Keratinocyte (primary cell): ENCODE measurements around the gene P3H2. TPM values are rescaled to one million over a fixed set of nuclear protein-coding genes. Genes with fewer than 3 reads are reported as not detected.

ENCODE experiments used
- DNase-seq: peaks from one replicate; pipeline ENCODE4 v3.0.0-alpha.2; 2011; ENCODE audit warnings: low read depth, missing footprints, low spot score
- FAIRE-seq: peaks from 2 replicates; lab custom pipeline; 2011; peaks lifted over from hg19 to GRCh38; lab: Jason Lieb, UNC
- H2AFZ ChIP-seq: 2 replicates; pipeline ENCODE4 v1.6.0; 2012; ENCODE audit warnings: low read length, control low read depth, inconsistent platforms; ENCODE audit not compliant: control insufficient read depth
- H3K27ac ChIP-seq: 2 replicates; pipeline ENCODE4 v1.5.1; 2011; ENCODE audit warnings: low read length; ENCODE audit not compliant: control insufficient read depth, insufficient read depth
- H3K27me3 ChIP-seq: 3 replicates; pipeline ENCODE4 v1.6.0; 2011; ENCODE audit warnings: low read length; ENCODE audit not compliant: control insufficient read depth, insufficient read depth; ENCODE audit errors: extremely low read depth
- H3K36me3 ChIP-seq, 2 experiments: 2 replicates in 1 of 2; 3 replicates in 1 of 2; pipeline ENCODE4 v1.5.1; 2011; ENCODE audit warnings: low read length in 2 of 2, mild to moderate bottlenecking in 1 of 2; ENCODE audit not compliant: control insufficient read depth in 2 of 2, insufficient read depth in 2 of 2; ENCODE audit errors: extremely low read depth in 1 of 2
- H3K4me1 ChIP-seq: 3 replicates; pipeline ENCODE4 v1.5.1; 2011; ENCODE audit warnings: low read length; ENCODE audit not compliant: control insufficient read depth, insufficient read depth; ENCODE audit errors: extremely low read depth
- H3K4me2 ChIP-seq: 3 replicates; pipeline ENCODE4 v1.6.0; 2011; ENCODE audit warnings: low read depth, low read length; ENCODE audit not compliant: control insufficient read depth, insufficient read depth; ENCODE audit errors: extremely low read depth
- H3K4me3 ChIP-seq, 3 experiments: fragments of 200-600 bp in 1 of 3; sonication (generic) in 1 of 3; 2 replicates in 2 of 3; 3 replicates in 1 of 3; pipeline ENCODE4 v1.5.1; 2011 to 2016; ENCODE audit warnings: low read length in 3 of 3, mild to moderate bottlenecking in 3 of 3, control low read depth in 2 of 3, inconsistent platforms in 1 of 3, low read depth in 1 of 3, mixed read lengths in 1 of 3, mixed run types in 1 of 3, moderate library complexity in 1 of 3; ENCODE audit not compliant: control insufficient read depth in 2 of 3, insufficient read depth in 2 of 3; ENCODE audit errors: extremely low read depth in 1 of 3
- H3K79me2 ChIP-seq: 2 replicates; pipeline ENCODE4 v1.6.0; 2012; ENCODE audit warnings: low read length; ENCODE audit not compliant: control insufficient read depth, insufficient read depth
- H3K9ac ChIP-seq: 3 replicates; pipeline ENCODE4 v1.6.0; 2011; ENCODE audit warnings: low read length; ENCODE audit not compliant: control insufficient read depth, insufficient read depth; ENCODE audit errors: extremely low read depth
- H3K9me1 ChIP-seq: 3 replicates; pipeline ENCODE4 v1.6.0; 2011; ENCODE audit warnings: low read length; ENCODE audit not compliant: control insufficient read depth, insufficient read depth; ENCODE audit errors: extremely low read depth
- H3K9me3 ChIP-seq: 2 replicates; pipeline ENCODE4 v1.5.1; 2012; ENCODE audit warnings: low read depth, low read length; ENCODE audit not compliant: control insufficient read depth
- H4K20me1 ChIP-seq: 3 replicates; pipeline ENCODE4 v1.6.0; 2011; ENCODE audit warnings: low read length; ENCODE audit not compliant: control insufficient read depth, insufficient read depth; ENCODE audit errors: extremely low read depth
- EZH2 ChIP-seq: IDR thresholded peaks from one replicate; pipeline ENCODE4 v1.6.1; 2012; ENCODE audit warnings: inconsistent platforms, mild to moderate bottlenecking, low read length, moderate library complexity
- dilution Hi-C: fragments of 300-500 bp; cut with MboI; formaldehyde crosslinking; loops from one replicate; pipeline ENCODE4 v1.7.0; 2020; ENCODE audit warnings: low sequenced_read_pairs; ENCODE audit not compliant: extremely low pct_ligation_motif_present
- polyA plus RNA-seq, 5 experiments: library from polyadenylated mRNA; depleted of rRNA in 3 of 5; stranded (reverse) in 3 of 5; stranded (forward) in 1 of 5; unstranded in 1 of 5; fragments of >200 nt; gene quantifications; 1 replicate in 1 of 5; 2 replicates in 3 of 5; 3 replicates in 1 of 5; pipeline versions ENCODE4 v1.2.1 to v1.2.3, GENCODE V29; 2011 to 2012; ENCODE audit warnings: missing spikeins in 2 of 5, low read depth in 1 of 5, low replicate concordance in 1 of 5
- TF ChIP-seq, protein P1 (sequence below), 3 experiments: IDR thresholded peaks in 1 of 3; conservative IDR thresholded peaks in 1 of 3; optimal IDR thresholded peaks in 1 of 3; 2 replicates in 2 of 3; 3 replicates in 1 of 3; pipeline versions ENCODE3 to v1.5.1; 2011; ENCODE audit warnings: low read length in 3 of 3, mild to moderate bottlenecking in 3 of 3, moderate library complexity in 2 of 3, control low read depth in 1 of 3, inconsistent platforms in 1 of 3; ENCODE audit not compliant: insufficient read depth in 2 of 3; ENCODE audit errors: extremely low read depth in 1 of 3

P3H2 gene
- polyA plus RNA-seq, 1 donor (not counting 4 experiments of a cell fraction or from before 2014, with no cell fraction given) = 115 TPM

DNA sequence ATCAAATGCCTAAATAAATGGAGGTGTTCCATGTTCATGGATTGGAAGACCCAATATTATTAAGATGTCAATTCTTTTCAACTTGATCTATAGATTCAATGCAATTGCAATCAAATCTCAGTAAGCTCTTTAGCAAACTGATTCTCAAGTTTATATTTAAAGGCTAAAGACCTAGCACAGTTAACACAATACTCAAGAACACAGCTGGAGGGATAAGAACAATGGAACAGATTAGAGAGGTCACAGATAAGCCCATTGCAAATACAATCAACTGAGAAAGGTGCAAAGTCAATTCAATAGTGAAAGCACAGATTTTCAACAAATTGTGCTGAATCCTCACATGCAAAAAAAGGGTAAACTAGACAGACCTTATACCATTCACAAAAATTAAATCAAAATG lies 198.9 kb downstream of the P3H2 start:
- Histone ChIP-seq H3K9me1 (no peaks in the 10 kb centered on the region), H3K27ac (no peak overlapping the region), H4K20me1 (no peaks in the 10 kb centered on the region), H2AFZ (no peak overlapping the region), H3K9ac (no peak overlapping the region), H3K27me3 (no peaks in the 10 kb centered on the region), H3K36me3 (no peaks in the 10 kb centered on the region), H3K79me2 (no peaks in the 10 kb centered on the region), H3K4me2 (no peak overlapping the region), H3K4me1 (no peaks in the 10 kb centered on the region), H3K9me3 (no peaks in the 10 kb centered on the region), H3K4me3 (no peak overlapping the region)
- dilution Hi-C loops = no loop called here
- DNase-seq (no peak), FAIRE-seq (peak; percentile 29)
- TF ChIP-seq, protein P1, sequence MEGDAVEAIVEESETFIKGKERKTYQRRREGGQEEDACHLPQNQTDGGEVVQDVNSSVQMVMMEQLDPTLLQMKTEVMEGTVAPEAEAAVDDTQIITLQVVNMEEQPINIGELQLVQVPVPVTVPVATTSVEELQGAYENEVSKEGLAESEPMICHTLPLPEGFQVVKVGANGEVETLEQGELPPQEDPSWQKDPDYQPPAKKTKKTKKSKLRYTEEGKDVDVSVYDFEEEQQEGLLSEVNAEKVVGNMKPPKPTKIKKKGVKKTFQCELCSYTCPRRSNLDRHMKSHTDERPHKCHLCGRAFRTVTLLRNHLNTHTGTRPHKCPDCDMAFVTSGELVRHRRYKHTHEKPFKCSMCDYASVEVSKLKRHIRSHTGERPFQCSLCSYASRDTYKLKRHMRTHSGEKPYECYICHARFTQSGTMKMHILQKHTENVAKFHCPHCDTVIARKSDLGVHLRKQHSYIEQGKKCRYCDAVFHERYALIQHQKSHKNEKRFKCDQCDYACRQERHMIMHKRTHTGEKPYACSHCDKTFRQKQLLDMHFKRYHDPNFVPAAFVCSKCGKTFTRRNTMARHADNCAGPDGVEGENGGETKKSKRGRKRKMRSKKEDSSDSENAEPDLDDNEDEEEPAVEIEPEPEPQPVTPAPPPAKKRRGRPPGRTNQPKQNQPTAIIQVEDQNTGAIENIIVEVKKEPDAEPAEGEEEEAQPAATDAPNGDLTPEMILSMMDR (optimal IDR thresholded peaks at IDR 0.05 in 1 of 3, IDR thresholded peaks at IDR 0.05 in 1 of 3, conservative IDR thresholded peaks at IDR 0.05 in 1 of 3; ENCODE audit: extremely low read depth in 1 of 3, insufficient read depth in 2 of 3, low read length in 3 of 3) = no peak
- TF ChIP-seq EZH2 = no peak

DNA sequence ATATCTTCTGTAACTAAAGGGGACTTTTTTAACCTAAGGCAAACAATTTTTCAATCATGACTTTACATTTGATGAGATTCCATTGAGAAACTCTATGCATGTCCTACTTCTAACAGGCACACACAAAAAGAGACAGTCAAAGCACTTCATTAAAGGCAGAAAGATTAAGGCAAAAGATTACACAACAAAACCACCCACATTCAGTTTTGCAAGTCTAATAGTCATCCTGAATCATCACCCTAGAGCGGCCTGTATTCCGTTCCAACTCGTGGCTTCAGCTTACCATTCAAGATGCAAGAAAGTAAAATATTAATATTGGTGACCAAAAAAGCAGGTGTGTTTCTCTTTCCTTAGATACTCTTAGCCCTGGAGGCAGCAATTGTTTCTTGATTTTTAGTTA lies 205.9 kb downstream of the P3H2 start:
- Histone ChIP-seq H3K79me2 (no peaks in the 10 kb centered on the region), H3K4me3 (peak overlapping the region in 1 of 3 experiments; percentile 26), H2AFZ (no peak overlapping the region), H3K27me3 (no peaks in the 10 kb centered on the region), H3K36me3 (no peaks in the 10 kb centered on the region), H3K9ac (peak overlapping the region; percentile 45), H3K9me1 (no peaks in the 10 kb centered on the region), H4K20me1 (no peaks in the 10 kb centered on the region), H3K4me2 (peak overlapping the region; percentile 25), H3K27ac (peak overlapping the region; percentile 79), H3K9me3 (no peaks in the 10 kb centered on the region), H3K4me1 (peaks cover 47% of the 10 kb centered on the region)
- dilution Hi-C loops = no loop called here
- no peak for TF ChIP-seq EZH2
- TF ChIP-seq, protein P1 (optimal IDR thresholded peaks at IDR 0.05 in 1 of 3, IDR thresholded peaks at IDR 0.05 in 1 of 3, conservative IDR thresholded peaks at IDR 0.05 in 1 of 3; ENCODE audit: extremely low read depth in 1 of 3, insufficient read depth in 2 of 3, low read length in 3 of 3) = no peak
- DNase-seq (peak; percentile 93), FAIRE-seq (peak; percentile 83)
